Liver (tissue), 3 donors: ENCODE results near the gene AP1M1.

Source experiments
- CTCF ChIP-seq: fragments of 150-350 bp; IDR thresholded peaks from 2 replicates; pipeline ENCODE4 v1.5.1; 2017; ENCODE audit warnings: improper control_type of control experiment, low read depth, low read length; ENCODE audit not compliant: missing input control
- EGR1 ChIP-seq, 2 donors: IDR thresholded peaks; 2 replicates each; pipeline ENCODE4 v1.6.1; 2016 to 2018; ENCODE audit warnings: antibody characterized with exemption in 2 of 2, low read depth in 2 of 2
- JUND ChIP-seq, 2 donors: IDR thresholded peaks; 2 replicates each; pipeline ENCODE4 v1.6.1; 2016; ENCODE audit warnings: antibody characterized with exemption in 2 of 2
- MAX ChIP-seq: IDR thresholded peaks from 2 replicates; pipeline ENCODE4 v1.6.1; 2016; ENCODE audit warnings: antibody characterized with exemption
- RAD21 ChIP-seq, 2 donors: IDR thresholded peaks; 2 replicates each; pipeline ENCODE4 v1.6.1; 2016; ENCODE audit warnings: antibody characterized with exemption in 2 of 2, mild to moderate bottlenecking in 2 of 2
- RXRA ChIP-seq, 2 donors: IDR thresholded peaks; 2 replicates each; pipeline ENCODE4 v1.6.1; 2017 to 2018; ENCODE audit warnings: antibody characterized with exemption in 2 of 2, mild to moderate bottlenecking in 1 of 2
- TAF1 ChIP-seq: conservative IDR thresholded peaks from 2 replicates; pipeline ENCODE4 v1.6.1; 2016; ENCODE audit warnings: antibody characterized with exemption, mild to moderate bottlenecking
- YY1 ChIP-seq: IDR thresholded peaks from 2 replicates; pipeline ENCODE4 v1.6.1; 2016; ENCODE audit warnings: antibody characterized with exemption, mild to moderate bottlenecking
- donor health status: healthy.
- donor health status: healthy.

GRCh38 chr19:16203256-16204004 lies 5.7 kb downstream of the AP1M1 start:
- no peak for TF ChIP-seq CTCF
- TF ChIP-seq TAF1, result no peak
- TF ChIP-seq MAX, result no peak
- TF ChIP-seq JUND (IDR thresholded peaks at IDR 0.05), result no peak
- TF ChIP-seq RXRA (IDR thresholded peaks at IDR 0.05), result no peak
- TF ChIP-seq EGR1 (IDR thresholded peaks at IDR 0.05; ENCODE audit: low read depth in 2 of 2), result no peak
- TF ChIP-seq YY1, result no peak
- TF ChIP-seq RAD21 (IDR thresholded peaks at IDR 0.05), result no peak
